22Rv1 (cell line): ENCODE results near the gene GABBR2.

Experiments used
- H3K27ac ChIP-seq: fragments of 450-650 bp; 2 replicates; pipeline ENCODE4 v1.5.1; 2017
- ZFX ChIP-seq: fragments of 450-650 bp; IDR thresholded peaks from 2 replicates; pipeline ENCODE4 v1.6.1; 2017; ENCODE audit warnings: antibody characterized with exemption, borderline replicate concordance
- TF ChIP-seq, protein P1 (sequence below): fragments of 450-650 bp; IDR thresholded peaks from 2 replicates; pipeline ENCODE4 v1.5.1; 2017; ENCODE audit warnings: mild to moderate bottlenecking

The GABBR2 gene

DNA sequence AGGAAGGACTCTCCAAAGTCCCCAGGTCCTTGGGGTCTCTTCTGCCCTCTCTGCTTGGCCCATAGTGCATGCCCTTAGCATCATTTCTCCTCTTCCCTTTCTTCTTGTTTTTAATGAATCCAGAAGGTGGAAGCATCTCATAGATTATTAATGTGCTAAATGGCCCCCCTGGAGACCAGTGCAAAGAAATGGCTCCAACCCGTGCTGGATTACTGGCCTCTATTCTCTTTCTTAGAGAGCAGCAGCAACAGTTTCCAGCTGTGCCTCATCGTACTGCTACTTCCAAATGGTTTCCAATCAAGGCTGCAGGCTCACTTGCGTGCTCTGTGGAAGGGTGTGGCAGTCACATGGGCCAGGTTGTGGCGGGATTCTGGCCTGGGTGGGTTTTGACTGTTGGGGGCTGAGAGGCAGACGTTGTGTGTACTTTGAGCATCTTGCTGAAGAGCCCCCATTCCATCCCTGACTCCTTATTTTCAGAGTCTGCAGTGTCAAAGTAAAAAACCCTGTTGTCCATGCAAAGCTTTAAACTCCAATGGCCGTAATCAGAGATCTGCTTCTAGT lies 139.7 kb downstream of the GABBR2 start:
- TF ChIP-seq, protein P1, sequence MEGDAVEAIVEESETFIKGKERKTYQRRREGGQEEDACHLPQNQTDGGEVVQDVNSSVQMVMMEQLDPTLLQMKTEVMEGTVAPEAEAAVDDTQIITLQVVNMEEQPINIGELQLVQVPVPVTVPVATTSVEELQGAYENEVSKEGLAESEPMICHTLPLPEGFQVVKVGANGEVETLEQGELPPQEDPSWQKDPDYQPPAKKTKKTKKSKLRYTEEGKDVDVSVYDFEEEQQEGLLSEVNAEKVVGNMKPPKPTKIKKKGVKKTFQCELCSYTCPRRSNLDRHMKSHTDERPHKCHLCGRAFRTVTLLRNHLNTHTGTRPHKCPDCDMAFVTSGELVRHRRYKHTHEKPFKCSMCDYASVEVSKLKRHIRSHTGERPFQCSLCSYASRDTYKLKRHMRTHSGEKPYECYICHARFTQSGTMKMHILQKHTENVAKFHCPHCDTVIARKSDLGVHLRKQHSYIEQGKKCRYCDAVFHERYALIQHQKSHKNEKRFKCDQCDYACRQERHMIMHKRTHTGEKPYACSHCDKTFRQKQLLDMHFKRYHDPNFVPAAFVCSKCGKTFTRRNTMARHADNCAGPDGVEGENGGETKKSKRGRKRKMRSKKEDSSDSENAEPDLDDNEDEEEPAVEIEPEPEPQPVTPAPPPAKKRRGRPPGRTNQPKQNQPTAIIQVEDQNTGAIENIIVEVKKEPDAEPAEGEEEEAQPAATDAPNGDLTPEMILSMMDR, result no peak
- TF ChIP-seq ZFX, result no peak
- H3K27ac ChIP-seq, result no peak overlapping the region

DNA sequence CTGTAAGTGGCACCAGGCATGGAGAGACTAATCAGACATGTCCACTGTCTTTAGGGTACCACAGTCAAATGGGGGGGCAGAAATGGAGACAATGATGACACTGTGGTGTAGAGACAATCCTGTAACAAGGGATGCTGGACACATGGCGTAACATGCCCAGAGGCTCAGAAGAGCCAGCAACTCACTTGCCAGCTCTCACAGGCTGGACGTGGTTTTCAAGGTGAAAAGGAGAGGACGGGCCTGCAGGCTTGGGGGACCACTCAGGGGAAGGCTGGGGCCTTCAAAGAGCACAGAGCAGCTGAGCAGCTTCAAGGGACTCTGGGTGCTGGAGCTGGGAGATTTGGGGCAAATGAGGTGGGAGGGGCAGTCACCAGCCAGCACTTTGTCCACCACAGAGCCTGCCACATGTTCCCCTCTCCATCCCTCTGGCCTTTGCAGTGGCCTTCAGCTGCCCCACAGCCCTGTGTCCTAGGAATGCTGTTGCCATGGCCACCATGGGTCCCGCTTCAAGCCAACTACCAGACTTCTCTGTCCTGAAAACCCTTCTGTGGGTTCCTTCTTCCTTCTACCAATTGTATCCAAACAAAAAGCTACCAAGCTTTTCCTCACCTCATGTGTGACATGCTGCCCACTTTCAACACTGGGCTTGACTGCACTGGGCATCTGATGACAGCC lies 140.4 kb downstream of the GABBR2 start:
- TF ChIP-seq, protein P1, result no peak
- no peak for TF ChIP-seq ZFX
- no peak overlapping the region for H3K27ac ChIP-seq

DNA sequence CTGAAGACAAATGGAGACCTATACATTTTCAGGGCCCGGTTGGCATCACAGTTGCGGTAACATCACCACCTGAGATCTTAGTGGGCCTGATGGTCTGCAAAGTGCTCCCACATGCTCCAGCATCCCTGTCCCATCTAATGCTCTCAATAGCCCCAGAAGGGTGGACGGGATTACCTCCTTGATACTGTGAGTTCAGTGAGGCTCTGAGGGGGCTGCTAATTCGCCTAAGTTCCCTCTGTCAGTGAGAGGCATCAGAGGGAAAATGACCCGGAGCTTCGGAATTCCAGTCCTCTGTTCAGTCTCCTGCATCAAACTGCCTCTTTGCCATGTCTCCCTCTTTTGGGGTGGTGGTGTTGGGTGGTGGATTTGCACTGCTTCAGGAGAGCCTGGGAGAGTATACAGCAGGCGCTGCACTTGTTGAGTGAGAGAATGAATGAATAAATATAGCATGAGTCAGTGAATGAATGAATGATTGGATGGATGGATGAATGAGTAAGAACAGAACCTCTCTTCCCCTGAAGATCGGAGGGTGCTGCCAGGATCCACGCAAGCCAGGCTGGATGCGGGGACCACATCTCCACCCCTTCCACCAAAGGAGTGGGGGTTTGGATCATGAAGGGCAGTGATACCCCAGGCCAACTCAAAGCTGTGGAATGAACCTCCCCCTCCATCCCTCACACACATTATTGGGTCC lies 141.0 kb downstream of the GABBR2 start:
- no peak overlapping the region for H3K27ac ChIP-seq
- TF ChIP-seq, protein P1, result no peak
- no peak for TF ChIP-seq ZFX

DNA sequence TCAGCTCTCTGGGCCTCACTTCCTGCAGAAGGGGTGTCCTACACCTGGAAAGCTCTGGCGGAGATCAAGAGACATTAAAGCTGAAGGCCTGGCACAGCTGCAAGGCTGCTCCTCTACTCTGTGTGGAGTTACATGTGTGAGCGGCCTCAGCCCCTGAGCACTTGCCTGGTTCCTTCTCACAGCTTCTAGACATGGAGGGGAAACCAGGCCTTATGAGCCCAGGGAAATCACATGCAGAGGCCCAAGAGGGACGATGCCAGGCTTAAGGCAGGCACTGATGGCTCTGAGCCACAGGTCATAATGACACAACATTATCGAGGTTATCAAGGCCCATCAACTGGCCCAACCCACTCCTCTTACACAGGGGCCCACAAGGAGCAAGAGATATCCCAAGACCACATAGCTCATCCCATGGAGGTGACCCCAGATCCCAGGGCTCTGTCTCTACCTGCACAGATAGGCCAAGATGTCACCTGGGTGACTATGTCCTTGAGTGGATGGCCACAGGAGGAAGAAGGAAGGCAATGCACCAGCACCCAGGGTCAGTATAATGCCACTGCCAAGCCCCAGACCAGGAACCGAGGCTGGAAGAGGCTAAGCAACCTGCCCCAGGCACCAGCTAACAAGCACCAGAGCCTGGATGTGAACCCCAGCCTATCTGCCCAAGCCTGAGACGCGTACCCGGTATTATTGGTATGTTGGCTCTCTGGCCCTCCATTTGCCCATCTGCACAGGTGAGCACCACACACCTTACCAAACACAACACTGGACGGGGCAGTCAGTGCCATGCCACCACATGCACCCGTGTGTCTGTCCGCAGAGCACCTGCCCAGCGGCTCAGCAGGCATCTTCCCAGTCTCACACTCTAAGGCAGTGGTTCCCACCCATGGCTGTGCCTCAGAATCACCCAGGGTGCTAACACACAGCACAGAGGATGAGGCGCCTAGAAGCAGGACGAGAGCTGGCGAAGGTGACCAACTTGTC lies 143.3 kb downstream of the GABBR2 start:
- TF ChIP-seq, protein P1, result no peak
- TF ChIP-seq ZFX, result no peak
- no peak overlapping the region for H3K27ac ChIP-seq

DNA sequence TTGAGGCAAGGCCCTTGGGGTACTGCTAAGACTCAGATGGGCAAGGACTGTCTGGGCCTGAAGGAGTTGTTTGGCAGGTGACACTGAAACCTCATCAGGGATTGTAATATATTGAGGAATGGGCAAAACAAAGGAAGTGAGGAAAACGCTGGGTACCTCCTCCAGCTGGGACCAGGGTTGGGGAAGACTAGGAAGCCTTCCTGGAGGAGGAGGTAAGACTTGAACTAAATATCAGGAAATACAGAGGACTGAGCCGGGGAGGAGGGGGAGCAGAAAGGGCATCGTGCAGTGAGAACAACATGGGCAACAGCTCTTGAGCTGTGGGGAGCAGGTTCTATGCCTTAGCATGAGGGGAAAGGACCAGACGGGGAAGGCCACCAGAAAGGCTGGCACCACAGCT lies 144.0 kb downstream of the GABBR2 start:
- no peak overlapping the region for H3K27ac ChIP-seq
- TF ChIP-seq, protein P1, result no peak
- TF ChIP-seq ZFX, result no peak

DNA sequence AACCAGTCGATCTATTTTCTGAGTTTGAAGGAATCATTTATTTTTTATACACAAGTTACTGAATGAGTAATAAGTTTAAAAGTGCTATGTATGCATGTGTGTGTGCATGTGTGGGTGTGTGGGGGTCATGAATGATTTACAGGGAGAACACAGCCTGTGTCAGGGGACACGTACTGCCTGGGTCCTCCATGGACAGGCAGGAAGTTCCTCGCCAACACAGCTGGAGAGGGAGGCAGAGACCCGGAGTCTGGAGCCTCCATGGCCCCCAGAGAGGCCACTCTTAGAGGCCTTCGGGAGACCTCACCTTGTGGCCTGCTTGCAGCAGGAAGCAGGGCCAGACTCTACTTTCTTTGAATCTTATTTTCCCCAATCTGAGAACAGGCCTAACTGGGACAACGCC lies 144.7 kb downstream of the GABBR2 start:
- no peak overlapping the region for H3K27ac ChIP-seq
- TF ChIP-seq, protein P1, result no peak
- no peak for TF ChIP-seq ZFX
